ENCODE measurements around the gene SYNE4.
"Not testable (repeated sequence)": the region's sequence is repeated elsewhere in the genome, so short reads cannot be mapped to it uniquely, and the experiment has no call there.

The SYNE4 gene, protein sequence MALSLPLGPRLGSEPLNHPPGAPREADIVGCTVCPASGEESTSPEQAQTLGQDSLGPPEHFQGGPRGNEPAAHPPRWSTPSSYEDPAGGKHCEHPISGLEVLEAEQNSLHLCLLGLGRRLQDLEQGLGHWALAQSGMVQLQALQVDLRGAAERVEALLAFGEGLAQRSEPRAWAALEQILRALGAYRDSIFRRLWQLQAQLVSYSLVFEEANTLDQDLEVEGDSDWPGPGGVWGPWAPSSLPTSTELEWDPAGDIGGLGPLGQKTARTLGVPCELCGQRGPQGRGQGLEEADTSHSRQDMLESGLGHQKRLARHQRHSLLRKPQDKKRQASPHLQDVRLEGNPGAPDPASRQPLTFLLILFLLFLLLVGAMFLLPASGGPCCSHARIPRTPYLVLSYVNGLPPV

GRCh38 chr19:36008336-36008978 is at the start of gene SYNE4:
Gene SYNE4, minus strand, starts transcription at chr19:36008813. Its CDS starts 132 bp downstream, at chr19:36008681.
- DNase-seq, result no peak

- peak; percentile 43 for DNase-seq
Measured at GRCh38 chr19:36054733-36055686, 46.4 kb upstream of the SYNE4 start, which contains the start of gene WDR62. Gene WDR62, plus strand, starts transcription at chr19:36054897. Its CDS starts 75 bp downstream, at chr19:36054972.

DNA sequence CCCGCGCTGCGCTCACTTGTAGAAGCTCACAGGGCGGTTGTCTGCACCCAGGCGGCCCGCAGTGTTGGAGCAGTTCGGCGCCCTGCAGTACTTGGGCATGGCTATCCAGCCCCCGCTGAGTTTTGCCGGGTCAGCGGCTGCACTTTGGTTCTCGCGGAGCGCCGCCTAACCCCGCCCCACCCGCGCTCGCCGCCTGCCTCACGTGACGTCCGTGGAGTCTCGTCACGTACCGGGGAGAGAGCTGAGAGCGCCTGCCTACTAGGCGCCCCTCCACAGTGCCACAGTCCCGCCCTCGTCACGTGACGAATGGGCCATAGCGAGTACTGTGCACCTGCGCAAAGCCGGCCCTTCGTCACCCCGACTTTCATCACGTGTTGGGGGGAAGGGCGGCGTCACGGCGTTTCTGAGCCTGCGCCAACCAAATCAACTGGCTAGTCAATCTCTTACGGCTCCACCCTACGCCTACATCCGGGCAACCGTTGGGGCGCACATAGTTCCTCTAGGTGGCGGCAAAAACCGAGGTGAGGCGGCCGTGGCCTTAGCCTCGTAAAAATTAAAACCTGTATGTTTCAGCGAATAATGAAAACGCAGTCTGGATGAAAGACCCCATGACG is 45.6 kb upstream of the SYNE4 start, which contains the start of gene THAP8:
THAP8 (minus strand) TSS at position 167 of the 614 bp plus-strand sequence; CDS start at position 99, 68 bp downstream.
- DNase-seq, result peak; percentile 83

DNA sequence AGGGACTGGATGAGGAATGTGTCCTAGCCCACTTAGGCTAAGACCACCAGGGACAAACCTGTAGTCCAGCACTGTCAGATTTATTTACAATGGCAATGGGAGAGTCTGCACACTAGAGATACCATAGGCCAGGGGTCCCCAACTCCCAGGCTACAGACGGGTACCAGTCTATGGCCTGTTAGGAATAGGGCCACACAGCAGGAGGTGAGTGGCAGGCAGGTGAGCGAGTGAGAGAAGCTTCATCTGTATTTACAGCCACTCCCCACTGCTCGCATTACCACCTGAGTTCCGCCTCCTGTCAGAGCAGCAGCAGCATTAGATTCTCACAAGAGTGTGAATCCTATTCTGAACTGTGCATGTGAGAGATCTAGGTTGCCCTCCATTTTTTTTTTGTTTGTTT is 43.0 kb upstream of the SYNE4 start:
- no peak for DNase-seq

DNA sequence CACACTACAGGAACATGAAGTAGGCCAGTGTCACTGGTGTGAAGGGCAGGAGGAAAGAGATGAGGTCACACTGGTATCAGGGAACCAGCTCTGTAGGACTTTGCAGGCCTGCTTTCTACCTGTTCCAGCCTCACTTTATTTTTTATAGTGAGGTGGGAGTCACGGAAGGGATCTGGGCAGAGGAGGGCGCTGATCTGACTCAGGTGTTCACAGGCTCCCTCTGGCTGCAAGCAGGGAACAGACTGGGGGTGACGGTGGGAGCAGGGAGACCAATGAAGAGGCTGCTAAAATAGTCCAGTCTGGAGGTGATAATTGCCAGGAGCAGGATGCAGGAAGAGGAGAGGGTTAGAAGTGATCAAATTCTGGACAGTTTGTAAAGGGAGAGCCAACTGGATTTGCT is 42.6 kb upstream of the SYNE4 start:
- DNase-seq, result no peak

DNA sequence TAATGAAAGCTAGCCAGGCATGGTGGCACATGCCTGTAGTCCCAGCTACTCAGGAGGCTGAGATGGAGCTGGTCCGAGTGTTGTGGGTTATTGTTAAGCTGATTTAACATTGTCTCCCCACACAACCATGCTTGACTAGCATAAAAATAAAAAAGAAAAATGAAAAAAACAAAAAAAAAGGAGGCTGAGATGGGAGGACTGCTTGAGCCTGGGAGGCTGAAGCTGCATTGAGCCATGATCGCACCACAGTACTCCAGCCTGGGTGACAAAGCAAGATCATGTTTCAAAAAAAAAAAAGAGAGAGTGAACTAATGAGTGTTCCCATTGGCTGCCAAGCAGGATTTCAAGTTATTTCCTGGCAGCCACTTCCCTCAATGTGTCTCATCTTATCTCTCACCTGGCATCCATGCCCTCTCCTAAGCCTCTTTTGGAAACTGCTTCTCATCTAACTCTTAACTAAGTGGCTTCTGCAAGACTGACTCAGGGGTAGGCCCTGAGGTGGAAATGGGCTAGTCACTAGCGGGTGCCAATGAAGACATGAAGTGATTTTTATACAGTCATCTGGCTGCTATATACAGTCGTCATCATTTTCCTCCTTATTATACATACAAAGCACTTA is 40.6 kb upstream of the SYNE4 start:
- DNase-seq, result no peak

DNA sequence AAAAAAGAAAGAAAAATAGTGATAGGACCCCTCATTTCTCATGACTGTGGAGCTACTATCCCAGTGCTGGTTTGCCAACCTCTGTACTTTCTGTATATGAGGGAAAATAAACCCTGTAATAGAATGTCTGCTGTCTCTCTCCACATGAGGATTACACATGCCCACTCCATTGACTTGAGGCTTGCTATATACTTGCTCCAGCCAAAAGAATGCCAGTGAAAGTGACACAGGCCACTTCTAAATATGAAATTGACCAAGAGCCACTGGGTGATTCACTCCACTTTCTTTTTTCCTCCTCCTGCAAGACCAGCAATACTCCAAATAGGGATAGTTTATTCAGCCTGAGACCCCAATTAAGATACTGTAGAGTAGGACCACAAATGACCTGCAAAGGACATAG is 39.2 kb upstream of the SYNE4 start:
- DNase-seq, result no peak

GRCh38 chr19:36046443-36047050 is 37.9 kb upstream of the SYNE4 start:
- no peak for DNase-seq

DNA sequence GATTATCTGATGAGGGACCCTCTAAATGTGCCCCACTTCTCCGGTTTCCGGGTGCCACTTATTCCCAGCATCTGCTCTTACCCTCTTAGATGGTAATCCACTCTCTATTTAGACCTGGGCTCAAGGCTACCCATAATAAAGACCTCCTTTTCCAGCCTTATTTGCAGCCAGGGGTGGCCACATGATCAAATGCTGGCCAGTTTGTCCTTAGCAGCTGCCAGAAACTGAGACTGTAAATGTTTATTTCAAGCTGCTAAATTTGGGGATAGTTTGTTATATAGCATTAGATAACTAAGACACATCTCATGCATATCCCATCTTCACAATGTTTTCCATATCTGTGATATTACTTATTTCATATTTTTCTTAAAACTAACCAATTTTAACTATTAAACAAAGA is 35.3 kb upstream of the SYNE4 start:
- DNase-seq, result no peak

- no peak for DNase-seq
Measured at GRCh38 chr19:36041831-36042230, 33.2 kb upstream of the SYNE4 start.

GRCh38 chr19:36041092-36041491 is 32.5 kb upstream of the SYNE4 start:
- not testable (repeated sequence) for DNase-seq

GRCh38 chr19:36040495-36040894 is 31.9 kb upstream of the SYNE4 start:
- DNase-seq, result no peak

DNA sequence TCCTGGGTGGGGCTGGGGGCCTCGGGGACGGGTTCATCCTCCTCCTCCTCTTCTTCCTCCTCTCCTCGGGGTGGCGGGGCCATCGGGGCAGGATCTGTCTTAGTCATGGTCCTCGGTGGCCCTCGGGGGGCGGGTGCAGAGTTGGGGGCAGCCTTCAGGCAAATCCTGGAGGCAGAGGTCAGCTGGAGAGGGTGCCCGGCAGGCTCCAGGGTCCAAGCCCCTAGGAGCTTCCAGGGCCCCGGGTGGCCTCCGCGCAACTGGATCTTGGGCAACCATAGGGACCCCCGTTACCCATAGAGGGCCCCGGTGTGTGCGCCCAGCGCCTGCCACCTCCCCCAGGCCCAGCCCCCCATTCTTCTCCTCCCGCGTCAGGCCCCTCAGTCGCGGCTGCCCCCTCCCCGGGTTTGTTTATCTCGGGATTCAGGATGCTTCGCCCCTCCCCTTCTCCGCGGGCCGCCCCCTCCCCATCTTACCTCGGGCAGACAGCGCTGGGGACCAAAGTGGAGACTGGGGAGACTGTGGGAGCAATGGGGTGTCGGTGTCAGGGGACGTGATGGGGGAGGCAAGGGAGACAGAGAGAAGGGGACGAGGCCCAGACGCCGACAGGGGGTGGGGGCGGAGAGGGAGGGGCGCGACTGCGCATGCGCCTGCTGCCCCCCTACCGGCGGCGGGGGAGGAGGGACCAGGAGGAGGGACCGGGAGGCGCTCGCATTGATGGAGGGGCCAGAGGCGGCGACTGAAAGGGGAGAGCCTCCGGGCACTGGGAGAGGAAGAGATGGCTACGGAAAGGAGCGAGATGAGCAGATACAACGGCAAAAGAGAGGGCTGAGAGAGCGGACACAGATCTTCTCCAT is 23.9 kb upstream of the SYNE4 start, which contains the start of gene CLIP3:
CLIP3 (minus strand) TSS at position 623 of the 854 bp plus-strand sequence; CDS start at position 107, 516 bp downstream.
- no peak for DNase-seq

GRCh38 chr19:36031308-36031707 is 22.7 kb upstream of the SYNE4 start:
- no peak for DNase-seq

DNA sequence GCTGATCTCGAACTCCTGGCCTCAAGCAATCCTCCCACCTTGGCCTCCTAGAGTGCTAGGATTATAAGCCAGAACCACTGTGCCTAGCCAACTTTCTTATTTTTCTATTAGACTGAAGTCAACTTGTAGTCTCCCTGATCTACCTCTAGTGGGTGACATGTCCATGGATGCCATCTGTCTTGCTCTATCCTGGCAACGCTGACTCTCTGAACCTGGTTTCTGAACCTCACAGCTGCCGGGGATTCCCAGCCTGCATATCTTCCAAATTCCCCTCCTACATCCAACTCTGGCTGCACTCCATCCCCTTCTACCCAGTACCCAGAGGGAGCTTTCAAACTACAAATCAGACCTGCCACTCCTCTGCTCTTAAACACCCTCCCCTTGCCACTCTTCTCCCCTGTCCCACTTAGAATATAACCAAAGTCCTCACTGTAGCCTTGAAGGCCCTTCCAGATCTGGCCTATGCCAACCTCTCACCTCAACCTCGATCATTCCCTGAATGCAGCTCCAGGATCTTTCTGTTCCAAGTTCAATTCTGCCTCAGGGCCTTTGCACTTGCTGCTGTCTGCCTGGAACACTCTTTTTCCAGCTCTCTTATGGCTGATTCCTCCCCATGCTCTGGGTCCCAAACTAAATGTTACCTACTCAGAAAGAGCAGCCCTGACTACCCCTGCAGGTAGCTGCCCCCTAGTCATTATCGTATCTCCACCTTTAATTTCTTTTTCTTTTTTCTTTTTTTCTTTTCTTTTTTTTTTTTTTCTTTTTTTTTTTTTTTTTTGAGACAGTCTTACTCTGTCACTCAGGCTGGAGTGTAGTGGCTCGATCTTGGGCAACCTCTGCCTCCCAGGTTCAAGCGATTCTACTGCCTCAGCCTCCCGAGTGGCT is 21.9 kb upstream of the SYNE4 start:
- no peak for DNase-seq

GRCh38 chr19:36028313-36029041 is 19.9 kb upstream of the SYNE4 start:
- DNase-seq, result no peak

DNA sequence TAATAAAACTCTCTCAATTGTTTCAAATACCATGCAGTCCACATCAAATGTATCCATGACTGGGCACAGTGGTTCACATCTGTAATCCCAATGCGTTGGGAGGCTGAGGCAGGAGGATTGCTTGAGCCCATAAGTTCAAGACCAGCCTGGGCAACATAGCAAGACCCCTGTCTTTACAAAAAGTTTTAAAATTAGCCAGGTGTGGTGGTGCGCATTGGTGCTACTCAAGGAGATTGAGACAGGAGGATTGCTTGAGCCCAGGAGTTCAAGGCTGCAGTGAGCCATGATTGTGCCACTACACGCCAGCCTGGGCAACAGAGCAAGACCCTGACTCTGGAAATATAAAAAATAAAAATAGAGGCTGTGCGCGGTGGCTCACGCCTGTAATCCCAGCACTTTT is 19.1 kb upstream of the SYNE4 start:
- no peak for DNase-seq

GRCh38 chr19:36026091-36026876 is 17.7 kb upstream of the SYNE4 start:
- no peak for DNase-seq
